Inflammatory macrophage (primary cell): ENCODE results near the gene CD200R1L.
"Not testable (repeated sequence)": the region's sequence is repeated elsewhere in the genome, so short reads cannot be mapped to it uniquely, and the experiment has no call there.

Source experiments
- DNase-seq, 2 donors: peaks; one replicate each; pipeline ENCODE4 v3.0.0-alpha.2; 2020 to 2022
- total RNA-seq, 18 experiments: gene quantifications; one replicate each; lab custom pipeline; 2026; ENCODE audit warnings: mixed read lengths in 6 of 18, inconsistent platforms in 2 of 18; lab: John Stamatoyannopoulos, UW

The CD200R1L gene, protein sequence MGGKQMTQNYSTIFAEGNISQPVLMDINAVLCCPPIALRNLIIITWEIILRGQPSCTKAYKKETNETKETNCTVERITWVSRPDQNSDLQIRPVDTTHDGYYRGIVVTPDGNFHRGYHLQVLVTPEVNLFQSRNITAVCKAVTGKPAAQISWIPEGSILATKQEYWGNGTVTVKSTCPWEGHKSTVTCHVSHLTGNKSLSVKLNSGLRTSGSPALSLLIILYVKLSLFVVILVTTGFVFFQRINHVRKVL
- 0 to 0.37 (median 0.13) reads per million in 18 experiments for total RNA-seq

DNA sequence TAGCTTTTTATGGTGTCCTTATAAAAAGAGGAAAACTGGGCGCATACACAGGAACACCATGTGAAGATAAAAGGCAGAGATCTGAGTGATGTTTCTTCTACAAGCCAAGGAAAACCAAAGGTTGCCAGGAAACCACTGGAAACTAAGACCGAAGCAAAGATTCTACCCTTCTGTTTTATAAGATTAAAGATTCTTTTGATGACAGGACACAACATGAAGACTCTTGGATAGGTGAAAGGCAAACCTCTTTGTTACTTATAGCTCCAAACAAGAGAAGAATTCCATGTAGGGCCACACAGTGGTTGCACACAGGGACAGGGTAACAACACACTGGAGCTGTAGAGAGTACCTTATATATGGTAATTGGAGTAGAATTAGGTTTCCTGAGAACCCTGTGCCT, at the start of gene CD200R1L:
Gene CD200R1L (minus strand): TSS at position 101 of the 400 bp plus-strand sequence. CDS start 17,497 bp downstream, outside the sequence.
- DNase-seq = no peak

DNA sequence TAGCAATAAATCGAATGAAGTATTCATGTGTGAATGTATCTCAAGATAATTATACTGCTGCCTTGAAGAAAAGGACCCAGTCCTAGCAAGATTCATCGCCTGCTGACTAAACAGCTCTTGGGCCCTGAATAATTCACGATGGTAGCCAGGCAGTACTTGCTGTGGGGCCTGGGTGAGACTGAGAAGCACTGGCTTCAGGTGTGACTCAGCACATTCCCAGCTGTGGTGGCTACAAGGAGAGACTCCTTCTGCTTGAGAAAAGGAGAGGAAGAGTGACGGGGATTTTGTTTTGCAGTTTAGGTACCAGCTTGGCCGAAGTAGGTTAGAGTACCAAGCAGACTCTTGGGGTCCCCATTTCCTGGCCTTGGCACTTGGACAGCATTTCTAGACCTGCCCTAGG, 47.6 kb upstream of the CD200R1L start:
- DNase-seq = no peak

DNA sequence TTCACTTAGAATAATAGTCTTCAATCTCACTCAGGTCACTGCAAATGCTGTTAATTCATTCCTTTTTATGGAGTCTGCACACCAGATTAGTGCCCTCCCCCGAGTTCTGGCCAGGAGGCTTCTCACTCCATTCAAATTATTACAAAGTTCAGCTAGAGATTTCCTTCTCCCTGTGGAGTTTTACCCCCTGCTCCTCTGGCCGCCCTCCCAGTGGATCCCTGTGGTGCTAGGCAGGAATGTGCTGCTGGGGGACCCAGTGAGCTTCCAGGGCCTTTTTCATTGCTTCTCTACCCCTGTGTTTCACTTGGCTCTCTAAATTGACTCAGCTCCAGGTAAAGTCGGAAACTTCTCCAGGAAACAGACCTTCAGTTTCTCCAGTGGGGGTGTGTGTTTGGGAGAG, 42.7 kb upstream of the CD200R1L start:
- no peak for DNase-seq

DNA sequence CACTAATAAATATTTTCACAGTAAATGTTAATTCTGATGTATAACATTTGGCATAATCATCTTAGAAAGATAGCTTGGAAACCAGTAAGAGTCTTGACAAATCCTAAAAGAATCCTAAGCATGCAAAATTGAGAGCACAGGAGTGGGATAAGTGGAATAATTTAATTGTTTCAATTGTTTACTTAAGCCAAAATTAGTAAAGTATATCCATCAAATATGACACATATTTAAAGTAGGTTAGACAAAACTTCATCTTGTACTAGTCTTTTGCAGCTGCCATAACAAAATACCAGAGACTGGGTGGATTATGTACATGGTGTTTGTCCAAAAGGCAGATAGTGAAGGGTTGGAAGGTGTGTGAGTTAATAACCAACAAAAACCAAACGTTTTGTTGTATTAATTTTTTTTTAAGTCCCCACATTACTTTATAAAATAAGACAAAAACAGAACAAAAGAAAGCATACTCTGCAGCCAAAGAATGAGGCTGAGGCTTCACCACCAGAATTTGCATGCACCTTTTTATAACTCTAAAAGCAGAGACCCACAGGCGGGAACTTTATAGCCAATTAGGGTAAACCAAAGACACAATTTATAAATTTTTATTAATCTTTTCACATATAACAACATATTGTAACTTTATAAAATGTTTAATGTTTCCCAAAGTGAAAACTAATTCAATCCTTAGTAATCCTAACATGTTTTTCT, 41.9 kb upstream of the CD200R1L start:
- DNase-seq = no peak

DNA sequence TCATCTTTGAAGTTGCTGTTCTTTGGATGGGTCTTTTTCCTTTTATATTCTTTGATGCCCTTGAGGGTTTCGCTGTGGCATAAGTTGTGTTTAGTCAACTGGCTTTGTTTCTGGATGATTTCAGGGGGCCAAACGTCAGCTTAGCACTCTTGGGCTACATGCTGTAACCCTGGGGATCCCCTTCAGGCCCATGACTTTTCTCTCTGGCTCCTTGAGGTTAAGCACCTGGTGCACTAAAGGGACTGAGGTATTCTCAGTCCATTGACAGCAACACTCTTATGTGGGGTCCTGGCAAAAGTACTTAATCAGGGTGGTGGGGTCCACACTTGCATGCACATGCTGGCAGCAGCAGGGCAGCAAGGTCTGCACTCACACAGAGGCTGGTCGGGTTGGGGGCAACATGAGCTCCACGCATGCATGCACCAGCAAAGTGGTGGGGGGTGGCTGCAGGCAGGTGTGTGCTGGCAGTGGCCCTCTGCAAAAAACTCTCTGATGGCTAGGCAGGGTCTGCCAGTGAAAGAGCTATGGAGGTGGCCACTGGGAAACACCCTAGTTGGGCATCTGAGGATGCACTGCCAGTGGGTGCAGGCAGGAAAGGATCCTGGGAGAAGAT, 38.1 kb upstream of the CD200R1L start:
- DNase-seq = no peak

DNA sequence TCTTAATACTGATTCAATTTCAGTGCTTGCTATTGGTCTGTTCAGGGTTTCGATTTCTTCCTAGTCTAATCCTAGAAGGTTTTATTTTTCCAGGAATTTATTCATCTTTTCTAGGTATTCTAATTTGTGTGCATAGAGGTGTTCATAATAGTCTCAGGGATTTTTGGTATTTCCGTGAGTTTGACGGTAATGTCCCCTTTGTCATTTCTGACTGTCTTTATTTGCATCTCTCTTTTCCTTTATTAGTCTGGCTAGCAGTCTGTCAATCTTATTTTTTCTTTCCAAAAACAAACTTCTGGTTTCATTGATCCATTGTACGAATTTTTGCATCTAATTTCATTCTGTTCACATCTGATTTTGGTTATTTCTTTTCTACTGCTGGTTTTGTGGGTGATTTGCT, 35.2 kb upstream of the CD200R1L start:
- DNase-seq = no peak

DNA sequence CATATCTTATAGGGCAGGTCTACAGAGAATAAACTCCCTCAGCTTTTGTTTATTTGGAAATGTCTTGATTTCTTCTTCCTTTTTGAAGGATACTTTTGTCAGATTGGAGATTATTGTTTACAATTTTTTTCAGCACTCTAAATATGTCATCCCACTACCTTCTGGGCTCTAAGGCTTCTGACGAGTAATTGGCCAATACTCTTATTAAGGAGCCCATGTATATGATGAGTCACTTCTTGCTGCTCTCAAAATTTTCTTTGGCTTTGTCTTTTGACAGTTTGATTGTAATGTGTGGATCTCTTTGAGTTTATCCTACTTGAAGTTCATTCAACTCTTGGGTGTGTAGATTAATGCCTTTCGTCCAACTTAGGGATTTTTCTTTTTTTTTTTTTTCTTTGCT, 28.9 kb upstream of the CD200R1L start:
- DNase-seq = peak; percentile 7 to 26

DNA sequence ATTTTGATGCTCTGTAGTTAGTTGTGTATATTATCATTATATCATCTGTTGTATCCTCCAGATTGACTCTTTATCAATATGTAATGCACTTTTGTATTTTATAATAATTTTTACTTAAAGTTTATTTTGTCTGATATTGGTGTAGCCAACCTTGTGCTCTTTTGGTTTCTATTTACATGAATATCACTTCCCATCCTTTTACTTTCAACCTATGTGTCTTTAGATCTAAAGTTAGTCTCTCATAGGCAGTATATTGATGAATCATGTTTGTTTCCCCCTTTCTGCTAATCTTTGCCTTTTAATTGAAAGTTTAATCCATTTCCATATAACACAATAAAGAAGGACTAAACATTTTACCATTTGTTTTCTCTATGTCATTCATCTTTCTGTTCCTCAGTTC, 28.1 kb upstream of the CD200R1L start:
- no peak for DNase-seq

DNA sequence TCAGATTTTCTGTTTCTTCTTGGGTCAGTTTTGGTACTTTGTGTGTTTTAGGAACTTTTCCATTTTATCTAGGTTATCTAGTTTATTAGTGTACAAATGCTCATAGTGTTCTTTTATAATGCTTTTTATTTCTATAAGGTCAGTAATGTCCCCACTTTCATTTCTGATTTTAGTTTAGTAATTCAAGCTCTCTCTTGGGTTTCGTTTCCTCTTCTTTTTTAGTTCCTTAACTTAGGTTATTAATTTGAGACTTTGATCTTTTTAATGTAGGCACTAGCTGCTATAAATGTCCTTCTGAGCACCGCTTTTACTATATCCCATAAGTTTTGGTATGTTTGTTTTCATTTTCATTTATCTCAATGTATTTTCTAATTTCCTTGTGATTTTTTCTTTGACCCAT, 27.0 kb upstream of the CD200R1L start:
- peak in 1 of 2 donors; percentile 63 for DNase-seq

DNA sequence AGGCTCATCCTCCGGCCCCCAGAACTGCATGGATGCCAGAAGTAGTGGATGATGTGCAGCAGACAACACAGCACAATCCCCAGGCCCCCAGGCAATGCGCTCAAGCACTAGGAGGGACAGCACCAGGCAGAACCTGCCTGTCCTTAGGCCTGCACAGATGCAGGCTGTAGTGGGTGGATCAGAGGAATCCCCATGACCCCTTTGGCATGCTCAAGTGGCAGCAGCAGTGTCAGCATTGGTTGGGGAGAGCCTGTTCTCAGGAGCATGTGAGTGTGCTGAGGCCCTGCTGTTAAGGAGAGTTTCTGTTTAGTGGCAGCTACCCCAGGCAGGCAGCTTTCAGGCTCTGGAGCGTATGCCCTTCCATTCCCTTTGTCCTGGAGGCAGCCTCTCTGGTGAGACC, 25.1 kb upstream of the CD200R1L start:
- no peak for DNase-seq

DNA sequence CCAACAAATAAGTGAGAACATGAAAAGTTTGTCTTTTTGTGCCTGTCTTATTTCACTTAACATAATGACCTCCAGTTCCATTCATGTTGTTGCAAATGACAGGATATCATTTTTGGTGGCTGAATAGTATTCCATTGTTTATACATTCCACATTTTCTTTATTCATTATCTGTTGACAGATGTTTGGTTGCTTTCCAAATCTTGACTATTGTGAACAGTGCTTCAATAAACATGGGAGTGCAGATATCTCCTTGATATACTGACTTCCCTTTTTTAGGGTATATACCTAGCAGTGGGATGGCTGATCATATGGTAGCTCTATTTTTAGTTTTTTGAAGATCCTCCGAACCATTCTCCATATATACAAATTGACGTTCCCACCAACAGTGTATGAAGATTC, 19.1 kb upstream of the CD200R1L start:
- DNase-seq = no peak

DNA sequence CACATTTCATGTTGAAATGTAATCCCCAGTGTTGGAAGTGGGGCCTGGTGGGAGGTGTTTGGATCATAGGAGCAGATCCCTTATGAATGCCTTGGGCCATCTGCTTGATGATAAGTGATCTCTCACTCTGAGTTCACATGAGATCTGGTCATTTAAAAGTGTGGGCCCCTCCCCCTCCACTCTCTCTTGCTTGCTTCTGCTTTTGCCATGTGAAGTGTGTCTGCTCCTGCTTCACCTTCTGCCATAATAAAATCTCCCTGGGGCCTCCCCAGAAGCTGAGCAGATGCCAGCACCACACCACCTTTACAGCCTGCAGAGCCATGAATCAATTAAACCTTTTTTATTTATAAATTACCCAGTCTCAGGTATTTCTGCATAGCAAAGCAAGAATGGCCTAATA, 14.2 kb upstream of the CD200R1L start:
- peak in 1 of 2 donors; percentile 53 for DNase-seq

DNA sequence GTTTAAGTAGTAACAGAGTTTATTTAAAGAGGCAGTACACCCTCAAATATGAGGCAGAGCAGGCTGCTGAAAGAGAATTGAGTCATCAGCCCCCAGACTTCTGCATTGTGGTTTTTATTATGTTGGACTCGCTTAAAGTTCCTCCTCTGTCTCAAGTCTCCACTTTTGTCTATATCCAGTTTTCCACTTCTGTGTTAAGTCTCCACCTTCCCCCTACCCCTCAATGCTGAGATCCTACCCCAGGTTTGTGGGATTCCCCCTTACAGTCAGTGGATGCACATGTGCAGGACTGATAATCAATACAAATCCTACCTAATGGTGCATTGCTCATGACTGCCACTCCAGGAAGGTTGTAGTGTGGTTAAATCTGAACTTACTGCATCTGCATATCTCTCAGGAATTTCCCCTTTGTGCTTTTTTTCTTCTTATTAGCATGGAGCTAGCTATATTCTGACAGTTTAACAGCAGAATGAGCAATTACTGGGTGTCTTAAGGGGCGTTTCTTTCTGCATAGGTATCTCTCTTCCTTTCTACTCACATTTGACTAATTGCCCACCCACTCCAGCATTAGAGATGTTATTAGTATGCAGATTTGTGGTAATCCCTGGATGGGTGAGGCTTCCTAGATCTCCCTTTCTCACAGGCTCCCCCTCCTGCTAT, 11.9 kb upstream of the CD200R1L start:
- peak; percentile 87 to 93 for DNase-seq

DNA sequence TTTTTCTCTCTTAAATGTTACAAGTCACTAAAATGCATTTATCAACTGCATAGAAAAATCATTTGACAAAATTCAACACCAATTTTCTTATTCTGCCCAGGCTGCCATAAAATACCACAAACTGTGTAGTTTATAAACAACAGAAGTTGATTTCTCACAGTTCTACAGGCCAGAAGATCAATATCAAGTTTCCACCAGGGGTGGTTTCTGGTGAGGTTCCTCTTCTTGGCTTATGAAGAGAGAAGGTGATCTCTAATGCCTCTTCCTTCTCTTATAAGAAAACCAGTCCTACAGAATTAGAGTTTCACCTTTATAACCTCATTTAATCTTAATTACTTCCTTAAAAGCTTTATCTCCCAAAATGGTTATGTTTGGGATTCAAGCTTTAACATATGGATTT, 10.9 kb upstream of the CD200R1L start:
- DNase-seq = no peak

DNA sequence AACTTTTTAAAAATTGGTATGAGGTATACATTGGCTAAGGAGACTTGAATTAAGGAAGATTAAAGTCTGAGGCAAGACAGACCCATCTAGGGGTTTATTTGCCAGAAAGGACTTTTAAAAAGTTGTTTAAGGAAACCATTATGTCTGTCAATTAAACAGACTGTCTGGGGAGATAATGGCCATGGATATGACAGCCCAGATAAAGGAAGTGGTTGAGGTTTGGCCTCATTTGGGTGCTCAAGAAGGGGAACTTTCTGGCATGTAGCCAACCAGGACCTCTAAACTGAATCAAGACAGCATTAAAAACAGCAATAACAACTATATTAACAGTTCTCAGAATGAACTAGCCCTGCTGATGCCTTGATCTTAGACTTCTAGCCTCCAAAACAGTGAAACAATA, 9.9 kb upstream of the CD200R1L start:
- peak in 1 of 2 donors; percentile 35 for DNase-seq

DNA sequence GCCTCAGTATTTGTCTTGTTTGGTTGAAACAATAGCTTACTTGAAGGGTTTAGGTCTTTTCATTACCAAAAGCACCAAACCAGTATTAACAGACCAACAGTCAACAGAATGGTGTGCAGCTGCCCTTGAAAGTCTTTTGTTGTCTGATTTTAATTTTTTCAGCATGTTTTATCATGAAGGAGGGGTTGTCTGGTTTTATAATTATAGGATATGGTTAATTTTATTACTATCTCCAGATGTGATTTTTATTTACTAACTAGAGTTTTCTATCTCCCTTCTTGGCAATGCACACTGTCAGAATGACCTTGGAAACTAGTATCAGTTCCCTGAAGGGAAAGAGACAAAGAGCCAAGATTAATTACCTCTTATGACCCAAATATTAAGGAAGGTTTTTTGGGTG, 9.2 kb upstream of the CD200R1L start:
- DNase-seq = no peak

DNA sequence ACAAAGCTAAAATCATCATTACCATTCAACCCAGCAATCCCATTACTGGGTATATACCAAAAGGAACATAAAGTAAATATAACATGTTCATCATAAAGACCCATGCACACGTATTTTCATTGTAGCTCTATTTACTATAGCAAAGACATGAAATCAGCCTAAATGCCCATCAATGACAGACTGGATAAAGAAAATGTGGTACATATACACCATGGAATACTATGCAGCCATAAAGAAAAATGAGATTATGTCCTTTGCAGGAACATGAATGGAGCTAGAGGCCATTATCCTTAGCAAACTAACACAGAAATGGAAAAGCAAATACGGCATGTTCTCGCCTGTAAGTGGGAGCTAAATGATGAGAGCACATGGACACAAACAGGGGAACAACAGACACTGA, 8.4 kb upstream of the CD200R1L start:
- not testable (repeated sequence) for DNase-seq

DNA sequence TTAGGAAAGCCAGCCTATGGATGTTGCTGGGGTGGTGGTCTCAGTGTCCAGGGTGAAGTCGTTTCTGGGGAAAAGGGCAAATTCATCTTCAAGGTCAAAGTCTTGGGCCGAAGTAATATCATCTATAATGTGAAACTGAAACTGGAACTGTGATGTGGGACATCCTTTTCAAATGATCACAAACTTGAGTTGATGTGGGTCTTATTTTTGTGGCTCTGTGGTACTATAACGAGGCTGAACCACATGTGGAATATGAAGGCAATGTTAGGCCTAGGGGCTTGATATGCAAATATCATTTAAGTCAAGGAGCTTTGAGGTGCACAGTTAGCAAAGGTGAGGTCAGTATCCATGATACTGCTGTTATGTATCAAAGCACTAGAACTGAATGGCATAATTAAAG, 1.5 kb upstream of the CD200R1L start:
- DNase-seq = no peak

DNA sequence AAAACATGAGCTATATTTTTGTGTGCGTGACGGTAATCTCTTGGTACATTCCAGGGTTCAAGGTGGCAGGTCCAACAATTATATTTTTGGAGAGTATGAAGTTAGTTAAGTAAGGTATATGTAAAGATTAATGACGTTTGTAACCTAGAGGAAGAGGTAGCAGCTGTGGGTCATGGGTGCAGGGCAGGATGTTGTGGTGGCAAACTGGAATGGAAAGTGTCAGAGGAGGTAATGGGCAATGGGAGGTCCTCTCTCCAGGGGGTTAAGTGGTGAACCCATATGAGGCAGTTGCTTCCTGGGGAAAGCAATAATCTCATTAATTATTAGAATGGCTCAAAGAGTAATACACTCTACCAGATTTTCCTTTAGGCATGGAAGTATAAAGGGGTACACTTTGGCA, 1.0 kb upstream of the CD200R1L start:
- DNase-seq = no peak

DNA sequence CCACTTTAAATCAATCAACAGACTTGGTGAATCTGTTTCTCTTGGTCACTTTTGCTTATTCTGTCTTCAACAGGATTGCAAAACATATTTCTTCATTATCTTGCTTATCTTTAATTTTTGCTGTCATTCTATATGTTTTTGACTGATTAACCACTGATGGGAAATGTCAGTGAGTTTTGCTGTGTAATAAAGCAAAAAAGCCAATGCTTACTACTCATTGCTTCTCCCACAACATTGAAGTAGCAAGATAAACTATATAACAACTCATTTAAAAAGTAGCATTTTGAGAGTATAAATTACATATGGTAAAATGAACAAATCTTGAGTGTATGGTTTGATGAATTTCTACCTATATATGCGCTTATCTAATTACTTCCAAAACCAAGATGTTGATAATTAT, 892 bp downstream of the CD200R1L start:
- no peak for DNase-seq

DNA sequence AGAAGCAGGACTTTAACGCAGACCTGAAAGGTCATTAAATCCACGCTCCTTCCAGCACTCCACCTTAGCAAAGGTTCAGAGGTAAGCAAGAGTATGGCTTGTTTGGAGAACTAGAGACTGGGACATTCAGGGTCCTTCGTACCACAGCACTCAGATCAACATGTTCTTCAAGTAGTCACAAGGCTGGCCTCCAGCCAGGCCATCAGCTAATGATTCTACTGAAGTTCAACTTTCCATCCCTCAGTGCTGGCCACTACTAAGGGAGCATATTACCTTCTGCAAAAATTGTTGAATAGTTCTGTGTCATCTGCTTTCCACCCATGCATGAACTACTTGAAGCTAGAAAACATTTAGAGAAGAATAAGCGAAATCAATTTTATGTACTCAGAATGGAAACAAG, 17.6 kb downstream of the CD200R1L start:
- DNase-seq = no peak

DNA sequence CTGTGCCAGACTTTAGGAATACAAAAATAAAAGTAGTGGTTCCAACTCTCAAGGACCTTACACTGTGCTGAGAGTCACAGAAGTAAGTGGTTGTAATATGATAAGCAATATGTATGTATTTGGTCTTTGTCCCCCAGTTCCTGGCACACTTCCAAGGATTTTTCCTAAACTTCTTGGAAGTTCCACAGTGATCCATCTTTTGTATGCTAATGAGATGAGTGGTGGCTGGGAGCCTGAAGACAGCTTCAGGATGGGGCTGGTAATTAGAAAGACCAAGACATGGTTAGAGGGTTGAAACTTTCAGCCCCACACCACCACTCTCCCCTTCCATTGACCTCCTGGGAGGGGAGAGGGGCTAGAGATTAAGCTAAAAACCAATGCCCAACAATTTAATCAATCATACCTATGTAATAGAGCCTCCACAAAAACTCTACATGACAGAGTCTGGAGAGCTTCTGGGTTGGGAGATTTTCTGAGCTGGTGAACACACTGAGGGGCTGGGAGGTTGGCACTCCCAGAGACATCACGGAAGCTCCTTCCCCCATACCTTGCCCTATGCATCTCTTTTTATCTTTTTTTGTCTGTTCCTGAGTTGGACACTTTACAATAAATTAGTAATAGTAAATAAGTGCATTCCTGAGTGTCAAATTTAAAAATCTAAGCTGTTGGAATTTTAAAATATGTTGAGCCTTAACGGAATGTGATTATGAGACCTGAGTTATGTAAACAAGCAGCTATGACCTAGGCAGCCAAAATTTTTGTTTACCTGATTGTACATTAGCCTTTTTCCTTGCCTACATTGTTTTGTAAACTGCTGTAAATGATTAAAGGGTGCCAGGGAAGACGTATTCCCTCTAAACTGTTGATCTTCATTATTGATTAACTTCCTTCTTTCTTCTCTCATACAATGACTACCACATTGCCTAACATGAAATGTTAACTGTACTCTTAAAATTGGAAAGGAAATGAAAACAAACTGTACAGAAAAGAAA, 24.3 kb downstream of the CD200R1L start:
- DNase-seq = no peak
